ENCODE results near the gene CITED2. TPM values are rescaled to one million over a fixed set of nuclear protein-coding genes. Genes with fewer than 3 reads are reported as not detected.
A peak's percentile ranks its signal among the peaks of the same experiment; 100 is the strongest.

The CITED2 gene, protein sequence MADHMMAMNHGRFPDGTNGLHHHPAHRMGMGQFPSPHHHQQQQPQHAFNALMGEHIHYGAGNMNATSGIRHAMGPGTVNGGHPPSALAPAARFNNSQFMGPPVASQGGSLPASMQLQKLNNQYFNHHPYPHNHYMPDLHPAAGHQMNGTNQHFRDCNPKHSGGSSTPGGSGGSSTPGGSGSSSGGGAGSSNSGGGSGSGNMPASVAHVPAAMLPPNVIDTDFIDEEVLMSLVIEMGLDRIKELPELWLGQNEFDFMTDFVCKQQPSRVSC
- total RNA-seq (2021) (365 and 437 TPM in 2 replicates), Bru-seq, nascent RNA (percentile 99 among the genes with signal in this experiment), BruChase-seq, experiment 1, labeled RNA remaining after a 2-hour chase (percentile 99 among the genes with signal in this experiment), BruChase-seq, experiment 2, labeled RNA remaining after a 6-hour chase (percentile 91 among the genes with signal in this experiment)
- long read RNA-seq, transcript CITED2-201 (2 exons, 2,354 nt) = major isoform, 77 of 99 reads
- long read RNA-seq, partial matches to known transcripts = 22 of 99 reads
- long read RNA-seq, other reads (novel, unspliced or antisense) = 0 of 99 reads

DNA sequence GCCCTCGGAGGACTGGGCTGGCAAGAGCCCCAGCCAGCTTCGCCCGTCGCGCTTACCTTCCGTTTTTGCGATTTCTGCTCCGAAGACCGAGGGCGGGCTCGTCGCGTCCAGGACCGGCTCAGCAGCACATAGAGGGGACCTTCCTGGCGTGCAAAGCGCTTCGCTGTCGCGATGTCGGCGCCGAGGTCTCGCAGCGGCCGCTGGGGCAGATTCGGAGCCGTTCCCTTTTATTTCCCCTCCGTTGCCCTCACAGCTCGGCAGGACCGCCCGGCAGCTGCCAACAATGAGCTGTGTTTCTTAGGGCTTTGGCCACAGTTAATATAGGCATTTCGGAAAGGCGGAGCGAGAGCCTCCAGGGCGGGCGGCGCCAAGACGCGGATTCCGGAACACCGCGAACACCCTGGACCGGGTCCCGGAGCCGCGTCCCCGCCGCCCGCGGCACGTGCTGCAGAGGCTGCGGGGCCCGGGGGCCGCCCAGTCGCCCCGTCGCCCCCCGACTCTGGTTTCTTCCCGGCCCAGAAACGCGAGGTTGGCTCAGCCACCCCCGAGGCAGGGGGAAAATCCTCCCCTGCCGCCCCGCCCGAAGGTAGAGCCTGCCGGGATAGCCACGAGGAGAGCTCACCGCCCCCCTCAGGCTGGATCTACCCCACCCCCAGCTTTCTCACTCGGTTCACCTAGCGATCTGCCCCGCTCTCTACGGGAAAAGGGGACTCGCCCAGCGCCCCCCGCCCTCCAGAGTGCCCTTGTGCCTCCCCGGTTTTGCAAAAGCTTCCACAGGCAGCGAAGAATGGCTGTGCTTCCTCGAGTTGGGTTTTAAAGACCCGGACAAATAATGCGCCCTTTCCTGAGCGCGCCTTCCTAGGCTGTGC, at the start of gene CITED2:
Gene CITED2 (minus strand): TSS at position 292 of the 869 bp plus-strand sequence. CDS start 704 bp downstream, outside the sequence.
- Histone ChIP-seq H3K9me3 (ENCODE audit: low read depth, low read length, poor library complexity, severe bottlenecking) (no peaks in the 10 kb centered on the region), H3K4me3 (ENCODE audit: low read depth, low read length, poor library complexity, severe bottlenecking) (peak within 1 kb of the TSS; percentile 87), H3K4me1 (ENCODE audit: insufficient read depth, low read length, poor library complexity, severe bottlenecking) (peaks cover 19% of the 10 kb centered on the region), H3K27me3 (replicated peaks; ENCODE audit: insufficient read depth, low read depth, low read length, poor library complexity) (no peaks in the 10 kb centered on the region), H3K36me3 (ENCODE audit: insufficient read depth, low read length, poor library complexity, severe bottlenecking) (peaks cover 44% of the 10 kb centered on the region), H3K27ac (ENCODE audit: low read depth, low read length, poor library complexity, severe bottlenecking) (peak within 1 kb of the TSS; percentile 96)
- ChIA-PET CTCF (interaction anchor here (0.7 to 1.3 kb wide), 3 partner anchors 21 to 447 kb away, joined by 3 read pairs; no protein-coding TSS in a partner anchor), POLR2A (ENCODE audit: low non-redundant PET) (interaction anchor here (0.5 to 1.2 kb wide), 14 partner anchors 19 to 803 kb away, joined by 3 to 9 read pairs (median 4); no protein-coding TSS in a partner anchor)
- intact Hi-C loops (cut with micrococcal nuclease; ENCODE audit: unreplicated experiment) = loop anchor here (1.0 to 10.0 kb wide), 6 partner anchors 98 to 1550 kb away; no protein-coding TSS in a partner anchor
- no TSS peak for BruUV-seq (replicated peaks)
- no peak for TF ChIP-seq EZH2 (IDR thresholded peaks at IDR 0.05; ENCODE audit: borderline replicate concordance, low read depth, low read length, poor library complexity, severe bottlenecking)
- TF ChIP-seq, protein P1, sequence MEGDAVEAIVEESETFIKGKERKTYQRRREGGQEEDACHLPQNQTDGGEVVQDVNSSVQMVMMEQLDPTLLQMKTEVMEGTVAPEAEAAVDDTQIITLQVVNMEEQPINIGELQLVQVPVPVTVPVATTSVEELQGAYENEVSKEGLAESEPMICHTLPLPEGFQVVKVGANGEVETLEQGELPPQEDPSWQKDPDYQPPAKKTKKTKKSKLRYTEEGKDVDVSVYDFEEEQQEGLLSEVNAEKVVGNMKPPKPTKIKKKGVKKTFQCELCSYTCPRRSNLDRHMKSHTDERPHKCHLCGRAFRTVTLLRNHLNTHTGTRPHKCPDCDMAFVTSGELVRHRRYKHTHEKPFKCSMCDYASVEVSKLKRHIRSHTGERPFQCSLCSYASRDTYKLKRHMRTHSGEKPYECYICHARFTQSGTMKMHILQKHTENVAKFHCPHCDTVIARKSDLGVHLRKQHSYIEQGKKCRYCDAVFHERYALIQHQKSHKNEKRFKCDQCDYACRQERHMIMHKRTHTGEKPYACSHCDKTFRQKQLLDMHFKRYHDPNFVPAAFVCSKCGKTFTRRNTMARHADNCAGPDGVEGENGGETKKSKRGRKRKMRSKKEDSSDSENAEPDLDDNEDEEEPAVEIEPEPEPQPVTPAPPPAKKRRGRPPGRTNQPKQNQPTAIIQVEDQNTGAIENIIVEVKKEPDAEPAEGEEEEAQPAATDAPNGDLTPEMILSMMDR (conservative IDR thresholded peaks at IDR 0.05; ENCODE audit: low read depth, low read length) = no peak
- peak; percentile 97 for DNase-seq (ENCODE audit: low spot score)

DNA sequence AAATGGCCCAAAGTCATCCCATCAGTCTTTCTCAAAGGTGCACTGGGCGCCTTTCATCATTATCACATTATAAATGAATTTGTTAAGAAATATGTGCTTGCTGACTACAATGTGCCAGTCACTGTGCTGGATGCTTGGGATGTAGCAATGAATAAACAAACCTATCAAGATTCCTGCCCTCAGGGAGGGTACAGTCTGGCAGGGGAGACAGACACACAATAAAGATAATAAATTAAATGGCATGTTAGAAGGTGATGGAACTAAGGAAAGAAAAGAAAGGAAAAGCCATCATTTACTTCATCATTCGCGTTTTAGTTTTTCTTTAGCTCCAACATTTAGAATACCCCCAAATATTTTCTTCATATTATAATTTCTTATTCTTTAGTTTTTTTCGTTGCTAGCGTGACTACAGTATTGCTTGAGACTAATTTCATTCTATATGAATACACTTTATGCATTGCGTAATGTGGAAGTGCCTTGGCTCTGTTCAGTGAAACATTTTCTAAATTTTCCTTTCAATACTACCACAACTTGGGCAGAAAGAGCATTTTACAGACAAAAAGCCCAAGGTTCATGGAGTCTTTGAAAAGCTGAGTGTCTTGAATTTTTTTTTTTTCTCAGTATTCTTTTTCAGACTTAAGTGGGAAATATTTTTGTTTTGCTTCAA, 48.7 kb upstream of the CITED2 start:
- H3K36me3 ChIP-seq (ENCODE audit: insufficient read depth, low read length, poor library complexity, severe bottlenecking) = no peaks in the 10 kb centered on the region
- no peaks in the 10 kb centered on the region for H3K27me3 ChIP-seq (replicated peaks; ENCODE audit: insufficient read depth, low read depth, low read length, poor library complexity)
- no peak for TF ChIP-seq EZH2 (IDR thresholded peaks at IDR 0.05; ENCODE audit: borderline replicate concordance, low read depth, low read length, poor library complexity, severe bottlenecking)
- TF ChIP-seq, protein P1 (conservative IDR thresholded peaks at IDR 0.05; ENCODE audit: low read depth, low read length) = no peak
- BruUV-seq (replicated peaks) = no TSS peak
- no peak for DNase-seq (ENCODE audit: low spot score)
- no peaks in the 10 kb centered on the region for H3K9me3 ChIP-seq (ENCODE audit: low read depth, low read length, poor library complexity, severe bottlenecking)
- ChIA-PET CTCF (no interaction called here), POLR2A (ENCODE audit: low non-redundant PET) (no interaction called here)
- H3K4me1 ChIP-seq (ENCODE audit: insufficient read depth, low read length, poor library complexity, severe bottlenecking) = peaks cover 3% of the 10 kb centered on the region
- no peak overlapping the region for H3K4me3 ChIP-seq (ENCODE audit: low read depth, low read length, poor library complexity, severe bottlenecking)
- no peak overlapping the region for H3K27ac ChIP-seq (ENCODE audit: low read depth, low read length, poor library complexity, severe bottlenecking)
- intact Hi-C loops (cut with micrococcal nuclease; ENCODE audit: unreplicated experiment) = no loop called here

Data from A673 (cell line).